GM21717 (cell line): ENCODE data around the gene MPC1L.
A peak's percentile ranks its signal among the peaks of the same experiment; 100 is the strongest.
"Not testable (repeated sequence)": the region's sequence is repeated elsewhere in the genome, so short reads cannot be mapped to it uniquely, and the experiment has no call there.

Experiments used
- ATAC-seq: cut with Tn5 transposase; IDR thresholded peaks from one replicate; pipeline ENCODE4 v1.9.1; 2021; ENCODE audit warnings: mild to moderate bottlenecking, moderate library complexity; ENCODE audit not compliant: unreplicated experiment

The MPC1L gene

GRCh38 chrX:40623139-40623536 is at the start of gene MPC1L:
TSS of gene MPC1L (plus strand) at chrX:40623428. CDS start at chrX:40623566, 138 bp downstream.
- no peak for ATAC-seq

- no peak for ATAC-seq
Measured at GRCh38 chrX:40573763-40574162, 49.5 kb upstream of the MPC1L start.

GRCh38 chrX:40575411-40575810 is 47.8 kb upstream of the MPC1L start:
- not testable (repeated sequence) for ATAC-seq

- ATAC-seq: no peak
Measured at GRCh38 chrX:40576291-40576690, 46.9 kb upstream of the MPC1L start.

- ATAC-seq: no peak
Measured at GRCh38 chrX:40578039-40578695, 45.1 kb upstream of the MPC1L start.

GRCh38 chrX:40579141-40579540 is 44.1 kb upstream of the MPC1L start:
- no peak for ATAC-seq

GRCh38 chrX:40579900-40580536 is 43.2 kb upstream of the MPC1L start:
- no peak for ATAC-seq

- ATAC-seq: peak; percentile 97
Measured at GRCh38 chrX:40580537-40581335, 42.5 kb upstream of the MPC1L start, which contains the start of gene ATP6AP2. TSS of gene ATP6AP2 (plus strand) at chrX:40580970. CDS start at chrX:40581066, 96 bp downstream.

- ATAC-seq: no peak
Measured at GRCh38 chrX:40581336-40581920, 41.8 kb upstream of the MPC1L start.

- not testable (repeated sequence) for ATAC-seq
Measured at GRCh38 chrX:40582178-40582577, 41.0 kb upstream of the MPC1L start.

GRCh38 chrX:40582811-40583210 is 40.4 kb upstream of the MPC1L start:
- ATAC-seq: no peak

- not testable (repeated sequence) for ATAC-seq
Measured at GRCh38 chrX:40587623-40588022, 35.6 kb upstream of the MPC1L start.

GRCh38 chrX:40589616-40590321 is 33.5 kb upstream of the MPC1L start:
- not testable (repeated sequence) for ATAC-seq

- ATAC-seq: no peak
Measured at GRCh38 chrX:40603446-40603845, 19.8 kb upstream of the MPC1L start.

- no peak for ATAC-seq
Measured at GRCh38 chrX:40607381-40607780, 15.8 kb upstream of the MPC1L start.

GRCh38 chrX:40612511-40612910 is 10.7 kb upstream of the MPC1L start:
- no peak for ATAC-seq

GRCh38 chrX:40615976-40616375 is 7.3 kb upstream of the MPC1L start:
- no peak for ATAC-seq

- no peak for ATAC-seq
Measured at GRCh38 chrX:40617566-40617965, 5.7 kb upstream of the MPC1L start.

- no peak for ATAC-seq
Measured at GRCh38 chrX:40622479-40623138, 619 bp upstream of the MPC1L start.

- ATAC-seq: no peak
Measured at GRCh38 chrX:40623665-40624064, 437 bp downstream of the MPC1L start.
